ENCODE measurements around the gene LBHD2. TPM values are rescaled to one million over a fixed set of nuclear protein-coding genes. Genes with fewer than 3 reads are reported as not detected.
A peak's percentile ranks its signal among the peaks of the same experiment; 100 is the strongest.
"Not testable (repeated sequence)": the region's sequence is repeated elsewhere in the genome, so short reads cannot be mapped to it uniquely, and the experiment has no call there.

The LBHD2 gene
- total and polyA plus RNA-seq, 2 of the 13 experiments (the other 11 are each of a cell fraction or from before 2014, with no cell fraction given) = 0.67 to 1.00 TPM

- peak; percentile 33; the same call in 1 of the 2 replicates for TF ChIP-seq ZNF687 (CRISPR knock-in tag; IDR thresholded peaks at IDR 0.05)
- no peak for TF ChIP-seq ZNF678 (CRISPR knock-in tag; IDR thresholded peaks at IDR 0.05)
- no peak for TF ChIP-seq ZNF775 (CRISPR knock-in tag; IDR thresholded peaks at IDR 0.05; ENCODE audit: borderline replicate concordance)
- no peak for TF ChIP-seq ZKSCAN8 (CRISPR knock-in tag; IDR thresholded peaks at IDR 0.05; ENCODE audit: borderline replicate concordance)
- 0 out of 2 replicates have a peak, but pooled peaks have one; percentile 9 for TF ChIP-seq ZNF292 (CRISPR knock-in tag; IDR thresholded peaks at IDR 0.05; ENCODE audit: borderline replicate concordance, low read depth)
- no peak for TF ChIP-seq EED (CRISPR knock-in tag; IDR thresholded peaks at IDR 0.05)
- 0 out of 2 replicates have a peak, but pooled peaks have one; percentile 6 for TF ChIP-seq ZFY (CRISPR knock-in tag; IDR thresholded peaks at IDR 0.05)
- TF ChIP-seq CAMTA2 (CRISPR knock-in tag; IDR thresholded peaks at IDR 0.05; ENCODE audit: borderline replicate concordance) = no peak
Measured at GRCh38 chr14:103113774-103114173, 29.8 kb downstream of the LBHD2 start (continued).

GRCh38 chr14:103115086-103115679 is 31.2 kb downstream of the LBHD2 start:
- FAIRE-seq (peak; percentile 86), ATAC-seq (peak; percentile 3; the same call in 2 of the 3 replicates), DNase-seq (ENCODE audit: low spot score) (peak; percentile 81)
- H3K36me3 ChIP-seq (replicated peaks in 1 of 2; ENCODE audit: control insufficient read depth in 1 of 2, insufficient read depth in 2 of 2, low read length in 2 of 2); H3K9me3 ChIP-seq (ENCODE audit: low read length); BruUV-seq (replicated peaks); H3K9ac ChIP-seq (ENCODE audit: insufficient read depth, low read depth, low read length); H3K79me2 ChIP-seq (ENCODE audit: insufficient read depth, low read length); in situ Hi-C loops (cut with HindIII; ENCODE audit: extremely low pct_ligation_motif_present, low pct_unique_long_range_greater_than_20kb); H2AFZ ChIP-seq (ENCODE audit: low read length); CTCF ChIA-PET (ENCODE audit: low intra/inter-chr PET ratio, low total read pairs); H4K20me1 ChIP-seq (ENCODE audit: insufficient read depth, low read length); intact Hi-C loops (cut with micrococcal nuclease; ENCODE audit: unreplicated experiment): not testable (repeated sequence)
- peak overlapping the region in 1 of 3 experiments; percentile 25; a peak in 2 of 6 replicates for H3K4me3 ChIP-seq (replicated peaks in 1 of 3; ENCODE audit: insufficient read depth in 1 of 3, low read depth in 2 of 3, low read length in 3 of 3)
- peak overlapping the region; percentile 63 for H3K4me2 ChIP-seq (ENCODE audit: low read depth, low read length)
- peak overlapping the region; percentile 21 for H3K27ac ChIP-seq (ENCODE audit: extremely low read length, insufficient read depth, low read length)
- WGBS (ENCODE audit: low lambda C conversion rate) = 2% methylated on average over 12 of the region's 12 CpGs
- peaks cover 82% of the 10 kb centered on the region for H3K4me1 ChIP-seq (ENCODE audit: insufficient read depth, low read length)
- POLR2A ChIA-PET = interaction anchor here (0.8 to 1.5 kb wide), 7 partner anchors 11 to 71 kb away, joined by 3 to 6 read pairs (median 4); partner anchors contain the start of gene EXOC3L4
- H3K27me3 ChIP-seq (ENCODE audit: control insufficient read depth in 1 of 2, insufficient read depth in 2 of 2, low read length in 2 of 2) = peaks cover 0 to 15% of the 10 kb centered on the region in 2 experiments; a peak in 1 of 5 replicates
- TF ChIP-seq ZNF879 (CRISPR knock-in tag; IDR thresholded peaks at IDR 0.05) (0 out of 2 replicates have a peak, but pooled peaks have one; percentile 11), HMGXB3 (CRISPR knock-in tag; IDR thresholded peaks at IDR 0.05; ENCODE audit: borderline replicate concordance) (peak; percentile 93), ZNF205 (CRISPR knock-in tag; IDR thresholded peaks at IDR 0.05) (0 out of 2 replicates have a peak, but pooled peaks have one; percentile 26), RXRB (CRISPR knock-in tag; IDR thresholded peaks at IDR 0.05; ENCODE audit: borderline replicate concordance) (peak; percentile 55; the same call in 1 of the 2 replicates), ZNF501 (CRISPR knock-in tag; IDR thresholded peaks at IDR 0.05) (peak; percentile 42; the same call in 1 of the 2 replicates), FOXA3 (CRISPR knock-in tag; IDR thresholded peaks at IDR 0.05) (peak; percentile 40; the same call in 1 of the 2 replicates)
